ENCODE results near the gene RAC3.

Gene RAC3

GRCh38 chr17:81999587-81999975 lies 31.9 kb upstream of the RAC3 start:
- DNase-seq = no peak

- DNase-seq = no peak
Observed at GRCh38 chr17:81999976-82000802, 31.3 kb upstream of the RAC3 start.

- no peak for DNase-seq
Observed at GRCh38 chr17:82000803-82001570, 30.5 kb upstream of the RAC3 start.

- DNase-seq = no peak
Observed at GRCh38 chr17:82001571-82002056, 29.9 kb upstream of the RAC3 start.

- no peak for DNase-seq
Observed at GRCh38 chr17:82003411-82004381, 27.8 kb upstream of the RAC3 start.

GRCh38 chr17:82004517-82005455 lies 26.7 kb upstream of the RAC3 start:
- DNase-seq = no peak

GRCh38 chr17:82005701-82006348 lies 25.7 kb upstream of the RAC3 start:
- no peak for DNase-seq

GRCh38 chr17:82006468-82007227 lies 24.8 kb upstream of the RAC3 start:
- DNase-seq = no peak

GRCh38 chr17:82007228-82007494 lies 24.3 kb upstream of the RAC3 start:
- DNase-seq = no peak

GRCh38 chr17:82007495-82008257 lies 23.8 kb upstream of the RAC3 start:
- no peak for DNase-seq

- DNase-seq = no peak
Observed at GRCh38 chr17:82008258-82008940, 23.1 kb upstream of the RAC3 start.

- no peak for DNase-seq
Observed at GRCh38 chr17:82008941-82009405, 22.5 kb upstream of the RAC3 start.

GRCh38 chr17:82009413-82009812 lies 22.1 kb upstream of the RAC3 start:
- DNase-seq = no peak

- DNase-seq = no peak
Observed at GRCh38 chr17:82010575-82011525, 20.6 kb upstream of the RAC3 start.

GRCh38 chr17:82011617-82012187 lies 19.8 kb upstream of the RAC3 start:
- no peak for DNase-seq

- no peak for DNase-seq
Observed at GRCh38 chr17:82012261-82012639, 19.2 kb upstream of the RAC3 start.

GRCh38 chr17:82012640-82013295 lies 18.7 kb upstream of the RAC3 start:
- no peak for DNase-seq
